ENCODE data around the gene ELF2.

DNA sequence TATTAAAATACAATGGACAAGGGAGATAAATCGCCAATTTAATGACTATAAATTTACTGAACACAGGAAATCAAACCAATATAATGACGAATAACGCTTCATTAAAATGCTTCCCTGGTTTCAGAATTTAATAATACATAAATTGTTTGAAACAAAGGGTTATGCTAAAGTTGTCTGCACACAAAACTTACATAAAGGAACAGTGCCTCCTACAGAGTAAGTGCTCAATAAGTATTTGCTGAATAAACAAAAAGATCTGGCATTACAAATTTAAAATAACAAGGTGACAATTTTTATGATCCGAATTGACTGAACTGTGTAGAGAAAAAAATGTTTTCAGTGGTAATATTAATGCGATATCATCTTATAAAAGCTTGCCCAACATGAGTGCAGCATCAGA is 91.9 kb downstream of the ELF2 start:
- TF ChIP-seq, protein P1, sequence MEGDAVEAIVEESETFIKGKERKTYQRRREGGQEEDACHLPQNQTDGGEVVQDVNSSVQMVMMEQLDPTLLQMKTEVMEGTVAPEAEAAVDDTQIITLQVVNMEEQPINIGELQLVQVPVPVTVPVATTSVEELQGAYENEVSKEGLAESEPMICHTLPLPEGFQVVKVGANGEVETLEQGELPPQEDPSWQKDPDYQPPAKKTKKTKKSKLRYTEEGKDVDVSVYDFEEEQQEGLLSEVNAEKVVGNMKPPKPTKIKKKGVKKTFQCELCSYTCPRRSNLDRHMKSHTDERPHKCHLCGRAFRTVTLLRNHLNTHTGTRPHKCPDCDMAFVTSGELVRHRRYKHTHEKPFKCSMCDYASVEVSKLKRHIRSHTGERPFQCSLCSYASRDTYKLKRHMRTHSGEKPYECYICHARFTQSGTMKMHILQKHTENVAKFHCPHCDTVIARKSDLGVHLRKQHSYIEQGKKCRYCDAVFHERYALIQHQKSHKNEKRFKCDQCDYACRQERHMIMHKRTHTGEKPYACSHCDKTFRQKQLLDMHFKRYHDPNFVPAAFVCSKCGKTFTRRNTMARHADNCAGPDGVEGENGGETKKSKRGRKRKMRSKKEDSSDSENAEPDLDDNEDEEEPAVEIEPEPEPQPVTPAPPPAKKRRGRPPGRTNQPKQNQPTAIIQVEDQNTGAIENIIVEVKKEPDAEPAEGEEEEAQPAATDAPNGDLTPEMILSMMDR (IDR thresholded peaks at IDR 0.05), result no peak
- TF ChIP-seq EP300 (IDR thresholded peaks at IDR 0.05) (no peak), POLR2A (IDR thresholded peaks at IDR 0.05) (no peak)
